K562 (cell line): ENCODE measurements around the gene PSME1.

Source experiments
- ESRRA ChIP-seq: fragments of 450-650 bp; IDR thresholded peaks from 2 replicates; pipeline ENCODE4 v1.6.1; 2014; ENCODE audit warnings: low read depth, mild to moderate bottlenecking, moderate library complexity, borderline replicate concordance
- NONO ChIP-seq, 2 experiments: fragments of 200-400 bp in 1 of 2; fragments of 450-650 bp in 1 of 2; formaldehyde crosslinking in 1 of 2; IDR thresholded peaks; 2 replicates each; pipeline ENCODE4 v1.6.1; 2017; ENCODE audit warnings: low read depth in 2 of 2, mild to moderate bottlenecking in 2 of 2, moderate library complexity in 2 of 2, low read length in 1 of 2
- PHB2 ChIP-seq: fragments of 450-650 bp; IDR thresholded peaks from 2 replicates; pipeline ENCODE4 v1.6.1; 2017; ENCODE audit warnings: low read depth
- POLR2A ChIP-seq: fragments of 450-650 bp; conservative IDR thresholded peaks from 2 replicates; pipeline ENCODE4 v1.6.1; 2016
- SIRT6 ChIP-seq: IDR thresholded peaks from one replicate; pipeline ENCODE4 v1.6.1; 2012; ENCODE audit warnings: low read depth, mild to moderate bottlenecking, control low read depth, inconsistent platforms, low read length, moderate library complexity
- ZNF354B ChIP-seq: fragments of 250-450 bp; sonication (Bioruptor Pico); IDR thresholded peaks from 2 replicates; pipeline ENCODE4 v1.4.0; 2020
- TF ChIP-seq, protein P1 (sequence below): fragments of 450-650 bp; IDR thresholded peaks from 2 replicates; pipeline ENCODE4 v1.6.1; 2017; ENCODE audit warnings: antibody characterized with exemption, mild to moderate bottlenecking
- TF ChIP-seq, protein P2 (sequence below): sonication (generic); formaldehyde crosslinking; IDR thresholded peaks from 2 replicates; pipeline ENCODE4 v1.9.0; 2022; ENCODE audit warnings: mild to moderate bottlenecking, missing genetic modification reagents
- TF ChIP-seq, protein P3 (sequence below), 3 experiments: IDR thresholded peaks in 2 of 3; conservative IDR thresholded peaks in 1 of 3; 2 replicates each; pipeline ENCODE4 v1.5.1; 2011 to 2012; ENCODE audit warnings: low read length in 3 of 3, mild to moderate bottlenecking in 3 of 3, control low read depth in 2 of 3, improper control_type of control experiment in 1 of 3, inconsistent platforms in 1 of 3, low read depth in 1 of 3, mixed read lengths in 1 of 3, moderate library complexity in 1 of 3; ENCODE audit not compliant: insufficient read depth in 2 of 3

DNA sequence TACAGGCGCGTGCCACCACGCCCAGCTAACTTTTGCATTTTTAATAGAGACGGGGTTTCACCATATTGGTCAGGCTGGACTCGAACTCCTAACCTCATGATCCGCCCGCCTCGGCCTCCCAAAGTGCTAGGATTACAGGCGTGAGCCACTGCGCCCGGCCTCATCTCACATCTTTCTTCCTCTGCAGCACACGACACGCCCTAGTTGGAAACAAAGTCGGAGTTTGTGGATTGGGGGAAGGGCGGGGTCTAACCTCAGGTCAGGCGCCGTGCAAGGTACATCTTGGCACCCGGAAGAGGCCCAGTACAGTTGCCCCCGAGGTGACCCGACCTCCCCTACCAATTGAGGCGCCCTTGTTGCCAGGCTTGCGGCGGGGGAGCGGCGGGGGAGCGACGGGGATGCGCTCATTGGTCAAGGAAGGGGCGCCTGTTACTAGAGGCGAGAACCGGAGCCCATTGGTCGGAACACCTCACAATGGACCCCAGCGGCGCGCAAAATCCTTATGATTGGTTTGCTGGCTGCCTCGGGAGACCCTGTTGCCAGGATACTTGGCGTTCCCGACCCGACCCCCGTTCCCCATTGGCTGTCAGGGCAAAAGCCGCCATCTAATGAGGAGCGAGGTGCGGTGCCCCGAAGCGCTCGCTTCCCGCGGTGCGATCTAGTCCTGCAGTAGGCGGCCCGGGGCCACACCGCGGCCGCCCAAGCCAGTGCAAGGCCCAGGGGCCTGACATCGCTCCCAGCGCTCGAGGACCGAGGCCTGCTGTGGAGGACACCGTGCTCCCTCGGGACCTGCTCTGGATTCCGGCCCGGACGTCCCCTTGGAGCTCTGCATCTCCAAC, 35.6 kb downstream of the PSME1 start, which contains the start of gene REC8:
- TF ChIP-seq NONO (IDR thresholded peaks at IDR 0.05; ENCODE audit: low read depth in 2 of 2, low read length in 1 of 2) (no peak), ESRRA (no peak), POLR2A (no peak), ZNF354B (no peak), SIRT6 (no peak), PHB2 (no peak)
- TF ChIP-seq, protein P1, sequence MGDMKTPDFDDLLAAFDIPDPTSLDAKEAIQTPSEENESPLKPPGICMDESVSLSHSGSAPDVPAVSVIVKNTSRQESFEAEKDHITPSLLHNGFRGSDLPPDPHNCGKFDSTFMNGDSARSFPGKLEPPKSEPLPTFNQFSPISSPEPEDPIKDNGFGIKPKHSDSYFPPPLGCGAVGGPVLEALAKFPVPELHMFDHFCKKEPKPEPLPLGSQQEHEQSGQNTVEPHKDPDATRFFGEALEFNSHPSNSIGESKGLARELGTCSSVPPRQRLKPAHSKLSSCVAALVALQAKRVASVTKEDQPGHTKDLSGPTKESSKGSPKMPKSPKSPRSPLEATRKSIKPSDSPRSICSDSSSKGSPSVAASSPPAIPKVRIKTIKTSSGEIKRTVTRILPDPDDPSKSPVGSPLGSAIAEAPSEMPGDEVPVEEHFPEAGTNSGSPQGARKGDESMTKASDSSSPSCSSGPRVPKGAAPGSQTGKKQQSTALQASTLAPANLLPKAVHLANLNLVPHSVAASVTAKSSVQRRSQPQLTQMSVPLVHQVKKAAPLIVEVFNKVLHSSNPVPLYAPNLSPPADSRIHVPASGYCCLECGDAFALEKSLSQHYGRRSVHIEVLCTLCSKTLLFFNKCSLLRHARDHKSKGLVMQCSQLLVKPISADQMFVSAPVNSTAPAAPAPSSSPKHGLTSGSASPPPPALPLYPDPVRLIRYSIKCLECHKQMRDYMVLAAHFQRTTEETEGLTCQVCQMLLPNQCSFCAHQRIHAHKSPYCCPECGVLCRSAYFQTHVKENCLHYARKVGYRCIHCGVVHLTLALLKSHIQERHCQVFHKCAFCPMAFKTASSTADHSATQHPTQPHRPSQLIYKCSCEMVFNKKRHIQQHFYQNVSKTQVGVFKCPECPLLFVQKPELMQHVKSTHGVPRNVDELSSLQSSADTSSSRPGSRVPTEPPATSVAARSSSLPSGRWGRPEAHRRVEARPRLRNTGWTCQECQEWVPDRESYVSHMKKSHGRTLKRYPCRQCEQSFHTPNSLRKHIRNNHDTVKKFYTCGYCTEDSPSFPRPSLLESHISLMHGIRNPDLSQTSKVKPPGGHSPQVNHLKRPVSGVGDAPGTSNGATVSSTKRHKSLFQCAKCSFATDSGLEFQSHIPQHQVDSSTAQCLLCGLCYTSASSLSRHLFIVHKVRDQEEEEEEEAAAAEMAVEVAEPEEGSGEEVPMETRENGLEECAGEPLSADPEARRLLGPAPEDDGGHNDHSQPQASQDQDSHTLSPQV, result no peak
- TF ChIP-seq, protein P2, sequence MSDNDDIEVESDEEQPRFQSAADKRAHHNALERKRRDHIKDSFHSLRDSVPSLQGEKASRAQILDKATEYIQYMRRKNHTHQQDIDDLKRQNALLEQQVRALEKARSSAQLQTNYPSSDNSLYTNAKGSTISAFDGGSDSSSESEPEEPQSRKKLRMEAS (CRISPR knock-in tag), result no peak
- TF ChIP-seq, protein P3, sequence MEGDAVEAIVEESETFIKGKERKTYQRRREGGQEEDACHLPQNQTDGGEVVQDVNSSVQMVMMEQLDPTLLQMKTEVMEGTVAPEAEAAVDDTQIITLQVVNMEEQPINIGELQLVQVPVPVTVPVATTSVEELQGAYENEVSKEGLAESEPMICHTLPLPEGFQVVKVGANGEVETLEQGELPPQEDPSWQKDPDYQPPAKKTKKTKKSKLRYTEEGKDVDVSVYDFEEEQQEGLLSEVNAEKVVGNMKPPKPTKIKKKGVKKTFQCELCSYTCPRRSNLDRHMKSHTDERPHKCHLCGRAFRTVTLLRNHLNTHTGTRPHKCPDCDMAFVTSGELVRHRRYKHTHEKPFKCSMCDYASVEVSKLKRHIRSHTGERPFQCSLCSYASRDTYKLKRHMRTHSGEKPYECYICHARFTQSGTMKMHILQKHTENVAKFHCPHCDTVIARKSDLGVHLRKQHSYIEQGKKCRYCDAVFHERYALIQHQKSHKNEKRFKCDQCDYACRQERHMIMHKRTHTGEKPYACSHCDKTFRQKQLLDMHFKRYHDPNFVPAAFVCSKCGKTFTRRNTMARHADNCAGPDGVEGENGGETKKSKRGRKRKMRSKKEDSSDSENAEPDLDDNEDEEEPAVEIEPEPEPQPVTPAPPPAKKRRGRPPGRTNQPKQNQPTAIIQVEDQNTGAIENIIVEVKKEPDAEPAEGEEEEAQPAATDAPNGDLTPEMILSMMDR (IDR thresholded peaks at IDR 0.05 in 2 of 3, conservative IDR thresholded peaks at IDR 0.05 in 1 of 3; ENCODE audit: insufficient read depth in 2 of 3, low read depth in 1 of 3, low read length in 3 of 3), result no peak
